Trophoblast cell (in vitro differentiated cells and primary cell): Measurements from ENCODE around the gene DDIT4.

Experiments used
- DNase-seq, 2 donors: peaks; one replicate each; pipeline ENCODE4 v3.0.0-alpha.2; 2016
- H2AFZ ChIP-seq: 2 replicates; pipeline ENCODE4 v1.6.1; 2013; ENCODE audit warnings: low read length, moderate library complexity, mild to moderate bottlenecking; ENCODE audit not compliant: insufficient read depth, poor library complexity
- H2AK5ac ChIP-seq: 2 replicates; pipeline ENCODE4 v1.6.1; 2013; ENCODE audit warnings: mild to moderate bottlenecking, low read length
- H2BK120ac ChIP-seq: 2 replicates; pipeline ENCODE4 v1.6.1; 2013; ENCODE audit warnings: low read length, mild to moderate bottlenecking, moderate library complexity; ENCODE audit not compliant: insufficient read depth, poor library complexity
- H2BK12ac ChIP-seq: 2 replicates; pipeline ENCODE4 v1.6.1; 2013; ENCODE audit warnings: mild to moderate bottlenecking, low read length, moderate library complexity
- H2BK5ac ChIP-seq: 2 replicates; pipeline ENCODE4 v1.6.1; 2013; ENCODE audit warnings: low read length, low read depth, moderate library complexity, mild to moderate bottlenecking; ENCODE audit not compliant: poor library complexity
- H3K14ac ChIP-seq: 2 replicates; pipeline ENCODE4 v1.6.1; 2013; ENCODE audit warnings: mild to moderate bottlenecking, low read length
- H3K18ac ChIP-seq: 2 replicates; pipeline ENCODE4 v1.6.1; 2013; ENCODE audit warnings: mild to moderate bottlenecking, low read length
- H3K23ac ChIP-seq: 2 replicates; pipeline ENCODE4 v1.6.1; 2013; ENCODE audit warnings: low read length
- H3K27ac ChIP-seq: 2 replicates; pipeline ENCODE4 v1.5.1; 2013; ENCODE audit warnings: low read depth, mild to moderate bottlenecking, inconsistent platforms, low read length, moderate library complexity
- H3K27me3 ChIP-seq: 2 replicates; pipeline ENCODE4 v1.6.1; 2013; ENCODE audit warnings: inconsistent platforms, mild to moderate bottlenecking, low read length, moderate library complexity; ENCODE audit not compliant: insufficient read depth
- H3K36me3 ChIP-seq, 2 experiments: 1 replicate in 1 of 2; 2 replicates in 1 of 2; pipeline ENCODE4 v1.6.1; 2013; ENCODE audit warnings: low read length in 2 of 2, mild to moderate bottlenecking in 2 of 2, moderate library complexity in 1 of 2; ENCODE audit not compliant: insufficient read depth in 2 of 2, control insufficient read depth in 1 of 2
- H3K4ac ChIP-seq: 2 replicates; pipeline ENCODE4 v1.6.1; 2013; ENCODE audit warnings: low read depth, mild to moderate bottlenecking, low read length, moderate library complexity
- H3K4me1 ChIP-seq, 2 experiments: 1 replicate in 1 of 2; 2 replicates in 1 of 2; pipeline ENCODE4 v1.6.1; 2013; ENCODE audit warnings: low read length in 2 of 2, mild to moderate bottlenecking in 2 of 2, moderate library complexity in 1 of 2; ENCODE audit not compliant: insufficient read depth in 2 of 2, control insufficient read depth in 1 of 2
- H3K4me2 ChIP-seq: 2 replicates; pipeline ENCODE4 v1.6.1; 2013; ENCODE audit warnings: inconsistent platforms, mild to moderate bottlenecking, low read length, moderate library complexity
- H3K4me3 ChIP-seq: 2 replicates; pipeline ENCODE4 v1.5.1; 2013; ENCODE audit warnings: mild to moderate bottlenecking, low read depth, low read length, inconsistent platforms
- H3K79me1 ChIP-seq: one replicate; pipeline ENCODE4 v1.6.1; 2013; ENCODE audit warnings: low read length
- H3K79me2 ChIP-seq: 2 replicates; pipeline ENCODE4 v1.6.1; 2013; ENCODE audit warnings: low read length, mild to moderate bottlenecking; ENCODE audit not compliant: control insufficient read depth, insufficient read depth, poor library complexity
- H3K9ac ChIP-seq: 2 replicates; pipeline ENCODE4 v1.6.1; 2013; ENCODE audit warnings: mild to moderate bottlenecking, low read length
- H3K9me3 ChIP-seq: 2 replicates; pipeline ENCODE4 v1.6.1; 2013; ENCODE audit warnings: low read depth, mild to moderate bottlenecking, control low read depth, inconsistent platforms, low read length; ENCODE audit not compliant: insufficient read depth
- H4K12ac ChIP-seq: 2 replicates; pipeline ENCODE4 v1.6.1; 2013; ENCODE audit warnings: low read depth, mild to moderate bottlenecking, low read length, moderate library complexity
- H4K8ac ChIP-seq: 2 replicates; pipeline ENCODE4 v1.6.1; 2013; ENCODE audit warnings: low read depth, mild to moderate bottlenecking, low read length, moderate library complexity
- H4K91ac ChIP-seq: one replicate; pipeline ENCODE4 v1.6.1; 2013; ENCODE audit warnings: low read depth, mild to moderate bottlenecking, low read length, moderate library complexity
- WGBS: extraction: QIAGEN DNeasy Blood & Tissue Kit; methylation state at CpG from one replicate; pipeline ENCODE4 v1.1.7; 2013; ENCODE audit warnings: missing lambda C conversion rate; ENCODE audit not compliant: insufficient read length, insufficient coverage; ENCODE audit errors: extremely low coverage; 5-methylcytosine and 5-hydroxymethylcytosine counted together

DDIT4 gene

DNA sequence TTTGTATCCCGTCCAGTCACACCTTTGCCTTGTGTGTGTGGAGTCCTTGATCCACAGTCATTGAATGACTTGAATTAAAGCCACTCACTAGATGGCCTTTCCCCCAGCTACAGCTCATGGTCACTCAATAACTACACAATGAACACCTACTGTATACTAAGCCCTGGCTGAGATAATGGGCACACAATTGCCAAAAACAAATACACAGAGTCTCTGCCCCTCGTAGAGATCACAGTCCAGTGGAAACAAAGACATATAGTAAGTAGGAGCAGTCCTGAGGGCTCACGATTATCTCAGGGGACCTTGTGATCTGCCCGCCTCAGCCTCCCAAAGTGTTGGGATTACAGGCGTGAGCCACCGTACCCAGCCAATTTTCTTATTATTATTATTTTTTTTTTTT lies 22.1 kb upstream of the DDIT4 start:
- H2AFZ ChIP-seq = no peak overlapping the region
- H3K4me3 ChIP-seq = no peak overlapping the region
- H2BK5ac ChIP-seq = no peak overlapping the region
- no peak overlapping the region for H3K14ac ChIP-seq
- H4K91ac ChIP-seq = no peak overlapping the region
- H3K27me3 ChIP-seq = no peaks in the 10 kb centered on the region
- H3K9me3 ChIP-seq = no peaks in the 10 kb centered on the region
- H3K27ac ChIP-seq = no peak overlapping the region
- H2BK120ac ChIP-seq = no peak overlapping the region
- no peak overlapping the region for H4K12ac ChIP-seq
- peaks cover 9% of the 10 kb centered on the region for H3K79me1 ChIP-seq
- H3K79me2 ChIP-seq = no peaks in the 10 kb centered on the region
- no peak overlapping the region for H4K8ac ChIP-seq
- H3K36me3 ChIP-seq = no peaks in the 10 kb centered on the region
- H3K4me1 ChIP-seq = peaks cover 10 to 19% of the 10 kb centered on the region in 2 experiments
- no peak overlapping the region for H2BK12ac ChIP-seq
- no peak overlapping the region for H3K23ac ChIP-seq
- no peak overlapping the region for H3K18ac ChIP-seq
- H3K4me2 ChIP-seq = no peak overlapping the region
- no CpG with 5 or more reads among the region's 6 CpGs for WGBS
- no peak overlapping the region for H2AK5ac ChIP-seq
- H3K9ac ChIP-seq = no peak overlapping the region
- DNase-seq = no peak
- H3K4ac ChIP-seq = no peak overlapping the region

DNA sequence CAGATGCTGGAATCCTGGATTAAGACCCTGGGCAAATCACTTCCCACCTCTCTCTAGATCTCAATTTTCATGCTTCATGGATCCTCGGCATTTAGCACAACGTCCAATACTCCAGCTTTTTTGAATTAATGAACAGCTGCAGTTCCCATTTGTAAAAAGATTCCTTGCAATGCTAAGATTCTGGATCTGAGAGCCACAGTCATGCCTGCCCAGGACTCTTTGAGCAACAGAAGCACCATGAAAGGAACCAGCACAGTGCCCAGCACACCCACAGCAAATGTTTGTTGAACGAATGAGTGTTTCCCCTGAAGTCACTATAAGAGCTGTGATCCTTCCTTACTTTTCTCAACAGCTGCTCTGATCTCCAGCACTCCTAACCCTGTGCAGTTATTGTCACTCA lies 20.8 kb upstream of the DDIT4 start:
- no peak overlapping the region for H4K12ac ChIP-seq
- no CpG with 5 or more reads among the region's 3 CpGs for WGBS
- no peak for DNase-seq
- no peak overlapping the region for H4K8ac ChIP-seq
- no peaks in the 10 kb centered on the region for H3K36me3 ChIP-seq
- H3K79me2 ChIP-seq = no peaks in the 10 kb centered on the region
- H4K91ac ChIP-seq = no peak overlapping the region
- H3K27me3 ChIP-seq = no peaks in the 10 kb centered on the region
- no peak overlapping the region for H3K23ac ChIP-seq
- no peak overlapping the region for H3K27ac ChIP-seq
- H3K9ac ChIP-seq = no peak overlapping the region
- no peak overlapping the region for H2BK12ac ChIP-seq
- peak overlapping the region; percentile 41 for H2AK5ac ChIP-seq
- H3K9me3 ChIP-seq = no peaks in the 10 kb centered on the region
- peaks cover 9% of the 10 kb centered on the region for H3K79me1 ChIP-seq
- H3K4ac ChIP-seq = no peak overlapping the region
- H3K18ac ChIP-seq = no peak overlapping the region
- H3K4me3 ChIP-seq = no peak overlapping the region
- no peak overlapping the region for H2AFZ ChIP-seq
- no peak overlapping the region for H3K4me2 ChIP-seq
- no peak overlapping the region for H2BK5ac ChIP-seq
- H3K14ac ChIP-seq = no peak overlapping the region
- H3K4me1 ChIP-seq = peaks cover 7 to 16% of the 10 kb centered on the region in 2 experiments
- no peak overlapping the region for H2BK120ac ChIP-seq

GRCh38 chr10:72253578-72253977 lies 20.1 kb upstream of the DDIT4 start:
- Histone ChIP-seq H4K12ac (no peak overlapping the region), H3K4me3 (no peak overlapping the region), H2AFZ (no peak overlapping the region), H2AK5ac (no peak overlapping the region), H2BK120ac (no peak overlapping the region), H3K79me1 (peaks cover 9% of the 10 kb centered on the region), H3K9ac (no peak overlapping the region), H3K27ac (no peak overlapping the region), H2BK5ac (peak overlapping the region; percentile 16), H2BK12ac (no peak overlapping the region), H3K4me2 (no peak overlapping the region), H3K79me2 (no peaks in the 10 kb centered on the region), H3K36me3 (no peaks in the 10 kb centered on the region), H3K9me3 (no peaks in the 10 kb centered on the region), H3K4me1 (peaks cover 5 to 13% of the 10 kb centered on the region in 2 experiments), H3K4ac (no peak overlapping the region), H3K27me3 (no peaks in the 10 kb centered on the region), H3K23ac (peak overlapping the region; percentile 14), H3K18ac (no peak overlapping the region), H4K8ac (no peak overlapping the region), H3K14ac (no peak overlapping the region), H4K91ac (no peak overlapping the region)
- no CpG with 5 or more reads among the region's 7 CpGs for WGBS
- no peak for DNase-seq

DNA sequence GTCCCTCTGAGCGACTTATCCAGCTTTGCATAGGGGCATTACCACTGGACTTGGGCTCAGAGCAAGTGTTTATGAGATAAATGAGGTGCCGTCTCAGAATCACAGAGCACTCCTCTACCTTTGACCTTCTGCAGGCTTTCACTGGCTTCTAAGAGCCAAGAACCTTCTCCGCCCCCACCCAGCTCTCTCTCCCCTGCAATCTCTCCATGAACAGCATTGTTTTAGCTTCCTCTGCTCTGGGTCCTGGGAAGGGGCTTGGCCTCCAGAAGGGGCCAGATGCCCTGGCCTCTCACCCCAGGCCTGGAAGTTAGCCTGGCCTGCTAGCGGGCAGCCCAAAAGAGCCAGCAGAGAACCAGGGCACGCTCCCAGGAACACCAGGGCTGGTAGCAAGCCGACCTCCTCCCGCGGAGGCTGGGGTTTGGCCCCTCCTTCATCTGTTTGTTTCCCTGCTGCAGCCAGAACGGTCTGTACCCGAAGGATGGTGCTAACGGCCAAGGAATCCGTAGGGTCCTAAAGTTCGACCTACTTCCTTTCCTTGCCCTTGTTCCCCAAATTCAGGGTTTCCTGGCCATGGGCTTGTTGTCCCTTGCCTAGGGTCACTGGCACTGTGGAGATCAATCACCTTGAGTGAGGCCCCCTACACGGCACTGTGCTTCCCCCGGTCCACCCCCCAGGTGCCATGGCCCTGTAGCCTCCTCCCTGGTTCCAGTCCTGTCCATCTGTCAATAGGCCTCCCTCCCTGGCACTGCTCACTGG lies 18.7 kb upstream of the DDIT4 start:
- H4K8ac ChIP-seq = peak overlapping the region; percentile 89
- H3K4ac ChIP-seq = peak overlapping the region; percentile 72
- peaks cover 10 to 13% of the 10 kb centered on the region in 2 experiments for H3K4me1 ChIP-seq
- DNase-seq = no peak
- peak overlapping the region; percentile 22 for H2AK5ac ChIP-seq
- peak overlapping the region; percentile 71 for H2BK5ac ChIP-seq
- H3K14ac ChIP-seq = peak overlapping the region; percentile 80
- peak overlapping the region; percentile 59 for H3K9ac ChIP-seq
- H2AFZ ChIP-seq = peak overlapping the region; percentile 76
- no peak overlapping the region for H3K23ac ChIP-seq
- peak overlapping the region; percentile 94 for H4K91ac ChIP-seq
- H3K27me3 ChIP-seq = no peaks in the 10 kb centered on the region
- H3K9me3 ChIP-seq = no peaks in the 10 kb centered on the region
- H3K4me3 ChIP-seq = no peak overlapping the region
- peaks cover 2% of the 10 kb centered on the region for H3K79me2 ChIP-seq
- WGBS = no CpG with 5 or more reads among the region's 15 CpGs
- peaks cover 12% of the 10 kb centered on the region for H3K79me1 ChIP-seq
- peak overlapping the region; percentile 81 for H3K18ac ChIP-seq
- peak overlapping the region; percentile 85 for H2BK120ac ChIP-seq
- H3K27ac ChIP-seq = peak overlapping the region; percentile 68
- H4K12ac ChIP-seq = no peak overlapping the region
- peak overlapping the region; percentile 66 for H3K4me2 ChIP-seq
- peak overlapping the region; percentile 91 for H2BK12ac ChIP-seq
- H3K36me3 ChIP-seq = no peaks in the 10 kb centered on the region
